GM18507 (cell line): Measurements from ENCODE around the gene IFI35.
"Not testable (repeated sequence)": the region's sequence is repeated elsewhere in the genome, so short reads cannot be mapped to it uniquely, and the experiment has no call there.

Experiments
- DNase-seq: peaks from one replicate; pipeline ENCODE4 v3.0.0; 2011; ENCODE audit warnings: low read depth; ENCODE audit not compliant: insufficient read length; ENCODE audit errors: extremely low spot score
- FAIRE-seq: peaks from 2 replicates; lab custom pipeline; 2011; peaks lifted over from hg19 to GRCh38; lab: Jason Lieb, UNC

IFI35 gene

DNA sequence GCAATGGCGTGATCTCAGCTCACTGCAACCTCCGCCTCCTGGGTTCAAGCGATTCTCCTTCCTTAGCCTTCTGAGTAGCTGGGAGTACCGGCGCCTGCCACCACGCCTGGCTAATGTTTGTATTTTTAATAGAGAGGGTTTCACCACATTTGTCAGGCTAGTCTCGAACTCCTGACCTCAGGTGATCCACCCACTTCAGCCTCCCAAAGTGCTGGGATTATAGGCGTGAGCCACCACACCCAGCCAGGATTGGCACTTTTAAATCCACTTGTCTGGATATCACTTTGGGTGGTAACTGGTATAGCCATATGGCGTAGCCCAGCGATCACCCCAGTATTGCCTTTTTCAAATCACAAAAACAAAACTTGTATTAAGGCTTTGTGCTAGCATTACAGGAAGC, 12.7 kb upstream of the IFI35 start:
- not testable (repeated sequence) for FAIRE-seq, DNase-seq

DNA sequence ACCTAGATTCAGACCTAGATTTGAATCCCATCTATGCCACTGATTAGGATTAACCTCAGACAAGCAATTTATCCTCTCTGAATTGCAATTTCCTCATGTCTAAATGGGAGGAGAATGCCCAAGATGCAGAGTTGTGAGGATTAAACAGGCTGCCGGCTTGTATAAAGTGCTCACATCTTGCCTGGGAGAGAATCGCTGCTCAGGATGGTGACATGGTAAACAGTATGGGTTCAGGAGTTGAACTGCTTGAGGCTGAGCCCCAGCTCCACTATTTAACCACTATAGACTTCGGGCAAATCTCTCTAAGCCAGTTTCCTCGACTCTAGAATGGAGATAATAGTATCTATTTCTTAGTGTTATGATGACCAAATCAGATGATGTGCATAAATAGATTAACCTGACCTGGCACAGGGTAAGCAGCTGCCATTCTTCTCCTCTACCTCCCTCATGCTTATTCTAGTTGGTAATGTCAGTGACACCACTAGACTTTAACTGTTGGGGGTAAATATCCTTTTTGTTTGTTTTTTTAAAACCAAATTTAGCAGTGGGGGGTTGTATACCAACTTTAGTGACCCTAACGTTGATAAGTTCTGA, 9.1 kb upstream of the IFI35 start:
- FAIRE-seq (no peak), DNase-seq (no peak)

- FAIRE-seq (peak; percentile 100), DNase-seq (peak; percentile 94)
Measured at GRCh38 chr17:42997984-42998938, 8.3 kb upstream of the IFI35 start, which contains the start of gene RPL27. Gene RPL27, plus strand, starts transcription at chr17:42998419. Its CDS starts 332 bp downstream, at chr17:42998751.

GRCh38 chr17:42999003-42999525, 7.5 kb upstream of the IFI35 start:
- FAIRE-seq = no peak
- no peak for DNase-seq

DNA sequence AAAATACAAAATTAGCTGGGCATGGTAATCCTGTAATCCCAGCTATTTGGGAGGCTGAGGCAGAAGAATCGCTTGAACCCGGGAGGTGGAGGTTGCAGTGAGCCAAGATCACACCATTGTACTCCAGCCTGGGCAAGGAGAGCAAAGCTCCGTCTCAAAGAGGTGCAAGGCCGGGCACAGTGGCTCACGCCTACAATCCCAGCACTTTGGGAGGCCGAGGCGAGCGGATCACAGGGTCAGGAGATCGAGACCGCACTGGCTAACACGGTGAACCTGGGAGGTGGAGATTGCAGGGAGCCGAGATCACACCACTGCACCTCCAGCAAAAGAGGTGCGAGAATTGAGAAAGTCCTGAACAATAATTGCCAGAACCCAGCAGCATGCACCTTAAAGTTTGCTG, 5.7 kb upstream of the IFI35 start:
- DNase-seq, FAIRE-seq: not testable (repeated sequence)

GRCh38 chr17:43003542-43004172, 2.9 kb upstream of the IFI35 start:
- FAIRE-seq = no peak

DNA sequence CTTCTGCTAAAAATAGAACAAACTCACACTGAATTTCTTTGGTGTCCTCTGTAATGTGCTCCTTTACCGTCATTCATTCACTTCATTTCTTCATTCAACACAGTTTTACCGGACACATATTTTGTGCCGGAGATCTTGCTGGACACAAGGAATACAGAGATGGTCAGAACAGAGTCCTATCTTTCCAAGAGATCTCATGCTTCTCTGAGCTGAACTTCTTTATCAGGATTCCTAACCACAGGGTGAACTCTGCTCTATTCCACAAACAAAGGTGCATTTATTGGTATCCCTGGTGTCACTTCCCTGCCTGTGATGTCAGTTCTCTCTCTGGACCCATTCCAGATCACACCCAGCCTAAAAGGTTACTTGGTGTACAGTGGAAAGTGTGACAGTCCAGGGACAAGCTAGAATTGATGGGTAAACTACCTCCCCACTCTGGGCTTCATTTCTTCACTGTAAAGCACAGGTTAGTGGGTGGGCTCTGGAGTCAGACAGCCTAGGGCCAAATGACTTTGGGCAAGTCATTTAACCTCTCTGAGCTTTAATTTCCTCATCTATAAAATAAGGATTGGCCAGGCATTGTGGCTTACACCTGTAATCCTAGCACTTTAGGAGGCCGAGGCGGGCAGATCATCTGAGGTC, 4.2 kb downstream of the IFI35 start:
- DNase-seq = no peak
- FAIRE-seq = no peak

More at GRCh38 chr17:43003542-43004172, 2.9 kb upstream of the IFI35 start:
- DNase-seq = no peak

GRCh38 chr17:43011728-43012472, 5.3 kb downstream of the IFI35 start:
- no peak for DNase-seq
- no peak for FAIRE-seq

- FAIRE-seq = no peak
- DNase-seq = no peak
Measured at GRCh38 chr17:43013296-43013695, 6.7 kb downstream of the IFI35 start.

- no peak for FAIRE-seq
- DNase-seq = no peak
Measured at GRCh38 chr17:43014020-43014648, 7.5 kb downstream of the IFI35 start.

- no peak for DNase-seq
Measured at GRCh38 chr17:43014649-43015542, 8.3 kb downstream of the IFI35 start.

DNA sequence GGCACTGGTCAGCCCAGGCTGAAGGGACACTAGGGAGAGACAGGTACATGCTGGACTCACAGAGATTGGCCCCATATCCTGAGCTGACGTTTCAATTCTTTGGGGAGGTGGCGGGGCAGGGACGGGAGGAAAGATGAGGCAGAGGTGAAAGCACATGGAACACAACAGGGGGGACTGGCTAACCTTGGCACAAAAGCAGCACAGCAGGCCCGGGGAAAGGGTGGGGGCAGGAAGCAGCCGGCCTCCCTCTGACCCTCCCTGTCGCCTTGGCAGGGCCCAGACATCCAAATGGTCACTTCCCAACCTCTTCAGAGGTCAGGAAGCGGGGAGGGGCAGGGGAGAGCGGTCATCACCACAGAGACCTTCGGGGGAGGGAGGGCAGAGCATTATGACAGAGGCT, 9.0 kb downstream of the IFI35 start:
- DNase-seq (no peak), FAIRE-seq (no peak)

More at GRCh38 chr17:43014649-43015542, 8.3 kb downstream of the IFI35 start:
- no peak for FAIRE-seq

- FAIRE-seq = no peak
- DNase-seq = no peak
Measured at GRCh38 chr17:43016216-43016615, 9.6 kb downstream of the IFI35 start.

GRCh38 chr17:43018008-43018853, 11.6 kb downstream of the IFI35 start:
- DNase-seq (no peak), FAIRE-seq (no peak)

GRCh38 chr17:43018932-43019331, 12.3 kb downstream of the IFI35 start:
- FAIRE-seq (no peak), DNase-seq (no peak)

DNA sequence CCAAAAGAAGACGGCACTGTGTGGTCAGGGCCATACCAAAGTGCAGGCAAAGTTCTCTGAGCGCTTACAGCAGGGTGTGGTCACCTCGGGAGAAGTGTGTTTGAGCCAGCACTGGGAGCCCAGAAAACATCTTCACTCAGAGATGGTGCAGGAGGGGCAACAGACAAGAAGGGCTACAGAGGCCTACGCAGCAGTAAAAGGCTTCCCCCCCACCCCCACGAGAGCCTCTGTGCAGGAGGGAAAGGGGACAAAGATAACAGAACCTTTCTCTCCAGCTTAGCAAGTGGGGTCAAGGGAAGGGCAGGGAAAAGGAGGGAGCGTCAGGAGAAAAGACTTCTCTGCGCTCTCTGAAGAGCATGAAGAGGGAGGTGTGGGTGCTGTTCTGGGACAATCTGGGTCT, 12.8 kb downstream of the IFI35 start:
- FAIRE-seq = no peak

More for the DNA sequence above, 12.8 kb downstream of the IFI35 start:
- DNase-seq = no peak
